OCI-LY7 (cell line): ENCODE data around the gene ABCC8. TPM values are rescaled to one million over a fixed set of nuclear protein-coding genes. Genes with fewer than 3 reads are reported as not detected.

Experiments used
- BruUV-seq: library from RNA; stranded (reverse); fragments of 400-500 nt; replicated peaks from 2 replicates; lab custom pipeline; 2021; lab: Mats Ljungman, UMichigan
- CTCF ChIA-PET: fragments of 300-600 bp; sonication (Branson Sonifier 250); formaldehyde crosslinking; loops from one replicate; lab custom pipeline; 2022; ENCODE audit warnings: antibody characterized with exemption; ENCODE audit not compliant: unreplicated experiment; lab: Charles Lee
- POLR2A ChIA-PET: fragments of 300-600 bp; sonication (Branson Sonifier 250); formaldehyde crosslinking; loops from one replicate; lab custom pipeline; 2022; ENCODE audit warnings: antibody characterized with exemption; lab: Charles Lee
- DNase-seq: peaks from one replicate; pipeline ENCODE4 v3.0.0-alpha.2; 2015; ENCODE audit warnings: low spot score
- H2AFZ ChIP-seq: fragments of 200-600 bp; sonication (generic), shearing (Covaris generic); 2 replicates; pipeline ENCODE4 v1.6.1; 2014; ENCODE audit warnings: mild to moderate bottlenecking, antibody characterized with exemption, low read length, moderate library complexity
- H3K27ac ChIP-seq: fragments of 200-600 bp; sonication (generic); 2 replicates; pipeline ENCODE4 v1.5.1; 2014; ENCODE audit warnings: mixed run types, low read depth, mild to moderate bottlenecking, moderate library complexity, low read length, inconsistent platforms; ENCODE audit not compliant: poor library complexity, severe bottlenecking
- H3K36me3 ChIP-seq: fragments of 200-600 bp; sonication (generic); 2 replicates; pipeline ENCODE4 v1.6.1; 2014; ENCODE audit warnings: mild to moderate bottlenecking, antibody characterized with exemption, low read length, moderate library complexity, mixed read lengths; ENCODE audit not compliant: insufficient read depth
- H3K4me1 ChIP-seq: fragments of 200-600 bp; sonication (generic); 2 replicates; pipeline ENCODE4 v1.5.1; 2014; ENCODE audit warnings: mild to moderate bottlenecking, low read length; ENCODE audit not compliant: insufficient read depth, poor library complexity, severe bottlenecking
- H3K4me2 ChIP-seq: fragments of 200-600 bp; sonication (generic); 2 replicates; pipeline ENCODE4 v1.6.1; 2014; ENCODE audit warnings: mild to moderate bottlenecking, low read length
- H3K4me3 ChIP-seq: fragments of 200-600 bp; sonication (generic); 2 replicates; pipeline ENCODE4 v1.5.1; 2014; ENCODE audit warnings: mild to moderate bottlenecking, low read depth, low read length; ENCODE audit not compliant: poor library complexity, severe bottlenecking
- H3K79me2 ChIP-seq: fragments of 200-600 bp; sonication (generic); 2 replicates; pipeline ENCODE4 v1.6.1; 2016; ENCODE audit warnings: low read depth, mild to moderate bottlenecking, low read length, moderate library complexity, mixed read lengths; ENCODE audit not compliant: insufficient read depth
- H3K9me2 ChIP-seq: fragments of 200-600 bp; sonication (generic); 2 replicates; pipeline ENCODE4 v1.6.1; 2016; ENCODE audit warnings: mild to moderate bottlenecking, low read length, mixed read lengths; ENCODE audit not compliant: insufficient read depth
- H3K9me3 ChIP-seq: fragments of 200-600 bp; sonication (generic); 2 replicates; pipeline ENCODE4 v1.6.1; 2014; ENCODE audit warnings: mild to moderate bottlenecking, mixed run types, low read length, mixed read lengths
- H4K20me1 ChIP-seq: fragments of 200-600 bp; sonication (generic); 2 replicates; pipeline ENCODE4 v1.6.1; 2014; ENCODE audit warnings: mild to moderate bottlenecking, antibody characterized with exemption, low read length, moderate library complexity, mixed read lengths; ENCODE audit not compliant: insufficient read depth
- CTCF ChIP-seq: fragments of 200-600 bp; sonication (generic); conservative IDR thresholded peaks from 2 replicates; pipeline ENCODE4 v1.5.1; 2014; ENCODE audit warnings: mild to moderate bottlenecking, antibody characterized with exemption, low read length, moderate library complexity, mixed read lengths
- EZH2phosphoT487 ChIP-seq: fragments of 200-600 bp; sonication (generic); IDR thresholded peaks from 2 replicates; pipeline ENCODE4 v1.6.1; 2018; ENCODE audit warnings: low read depth, borderline replicate concordance, mild to moderate bottlenecking, mixed run types, antibody characterized with exemption, low read length, moderate library complexity, mixed read lengths
- intact Hi-C: fragments of 100-400 bp; cut with micrococcal nuclease; formaldehyde crosslinking; loops from one replicate; pipeline ENCODE4 v1.10.0; 2022; ENCODE audit not compliant: unreplicated experiment
- total RNA-seq, 2 experiments: library from RNA; depleted of rRNA in 1 of 2; stranded (reverse); fragments of >200 nt in 1 of 2; shearing (Covaris generic) in 1 of 2; gene quantifications; 2 replicates each; pipeline ENCODE4 v1.2.3, GENCODE V29; 2014 to 2022

The ABCC8 gene
- total RNA-seq, 2 experiments from 2014 or later, result not detected

DNA sequence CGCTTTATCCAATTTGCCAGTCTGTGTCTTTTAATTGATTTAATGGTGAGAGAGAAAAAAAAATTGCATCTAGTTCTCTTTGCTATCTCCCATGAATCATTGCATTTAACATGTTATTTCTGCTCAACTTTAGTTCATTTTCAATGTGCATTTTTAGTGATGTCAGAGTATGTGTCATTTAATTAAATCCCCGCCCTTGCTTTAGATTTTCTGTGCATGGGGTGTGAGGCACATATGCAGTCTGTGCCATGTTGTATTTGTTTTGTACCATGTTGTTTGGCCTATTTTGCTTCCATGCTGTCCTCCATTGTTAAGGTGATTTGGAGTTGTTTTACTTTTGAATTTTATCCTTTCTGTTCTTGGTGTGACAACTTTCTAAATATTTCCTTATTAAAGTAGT lies 133.4 kb downstream of the ABCC8 start:
- Histone ChIP-seq H3K4me2 (no peak overlapping the region), H3K9me3 (no peaks in the 10 kb centered on the region), H3K27ac (no peak overlapping the region), H3K4me1 (no peaks in the 10 kb centered on the region), H3K9me2 (no peaks in the 10 kb centered on the region), H3K79me2 (no peaks in the 10 kb centered on the region), H3K4me3 (no peak overlapping the region), H2AFZ (no peak overlapping the region), H4K20me1 (no peaks in the 10 kb centered on the region), H3K36me3 (no peaks in the 10 kb centered on the region)
- POLR2A ChIA-PET, result no interaction called here
- intact Hi-C loops, result no loop called here
- CTCF ChIA-PET, result no interaction called here
- no peak for DNase-seq
- TF ChIP-seq CTCF (no peak), EZH2phosphoT487 (no peak)
- BruUV-seq, result no TSS peak

Other genes starting within 250 kb of the ABCC8 start
- 42.4 and 64.3 TPM in 2 replicates for gene NUCB2, start 200.1 kb downstream of the ABCC8 start, total RNA-seq (2014; rRNA removed; shearing (Covaris generic))
- gene NUCB2, start 200.1 kb downstream of the ABCC8 start, total RNA-seq (2022), result 73.0 and 96.2 TPM in 2 replicates
- gene NCR3LG1, start 125.0 kb downstream of the ABCC8 start, total RNA-seq (2014; rRNA removed; shearing (Covaris generic)), result 6.0 and 7.7 TPM in 2 replicates
- 22.3 and 23.0 TPM in 2 replicates for gene NCR3LG1, start 125.0 kb downstream of the ABCC8 start, total RNA-seq (2022)
- 5.1 and 7.0 TPM in 2 replicates for gene KCNJ11, start 88.2 kb downstream of the ABCC8 start, total RNA-seq (2014; rRNA removed; shearing (Covaris generic))
- gene KCNJ11, start 88.2 kb downstream of the ABCC8 start, total RNA-seq (2022), result 7.5 and 8.0 TPM in 2 replicates
- not detected in 2 replicates for gene USH1C, start 67.6 kb upstream of the ABCC8 start, total RNA-seq (2014; rRNA removed; shearing (Covaris generic))
- not detected in 2 replicates for gene USH1C, start 67.6 kb upstream of the ABCC8 start, total RNA-seq (2022)
- not detected in 2 replicates for gene OTOG, start 70.4 kb upstream of the ABCC8 start, total RNA-seq (2014; rRNA removed; shearing (Covaris generic))
- gene OTOG, start 70.4 kb upstream of the ABCC8 start, total RNA-seq (2022), result not detected in 2 replicates
- not detected in 2 replicates for gene MYOD1, start 242.7 kb upstream of the ABCC8 start, total RNA-seq (2014; rRNA removed; shearing (Covaris generic))
- gene MYOD1, start 242.7 kb upstream of the ABCC8 start, total RNA-seq (2022), result not detected in 2 replicates